ENCODE data around the gene IFT81. TPM values are rescaled to one million over a fixed set of nuclear protein-coding genes. Genes with fewer than 3 reads are reported as not detected.
"Not testable (repeated sequence)": the region's sequence is repeated elsewhere in the genome, so short reads cannot be mapped to it uniquely, and the experiment has no call there.

Gene IFT81
- total RNA-seq, 1 experiment from 2014 or later: 9.9 TPM

- Histone ChIP-seq H4K20me1 (ENCODE audit: insufficient read depth, low read depth, low read length) (no peaks in the 10 kb centered on the region), H3K4me3 (ENCODE audit: low read length) (no peak overlapping the region), H3K4me1 (ENCODE audit: low read length) (no peaks in the 10 kb centered on the region), H3K79me2 (ENCODE audit: low read length) (no peaks in the 10 kb centered on the region), H2AFZ (ENCODE audit: low read length) (no peak overlapping the region), H3K36me3 (ENCODE audit: insufficient read depth, low read length) (no peaks in the 10 kb centered on the region), H3K9me2 (replicated peaks; ENCODE audit: insufficient read depth, low read length) (no peaks in the 10 kb centered on the region), H3K27me3 (ENCODE audit: low read length) (no peaks in the 10 kb centered on the region), H3K4me2 (ENCODE audit: low read depth, low read length, poor library complexity, severe bottlenecking) (no peak overlapping the region), H3K9me3 (ENCODE audit: low read length) (no peaks in the 10 kb centered on the region), H3K9ac (ENCODE audit: low read length) (no peak overlapping the region), H3K27ac (ENCODE audit: low read length) (no peak overlapping the region)
- no peak for DNase-seq
These were observed 128.6 kb downstream of the IFT81 start for GRCh38 chr12:110252716-110253115.

- no peaks in the 10 kb centered on the region for H3K9me3 ChIP-seq (ENCODE audit: low read length)
- no peaks in the 10 kb centered on the region for H4K20me1 ChIP-seq (ENCODE audit: insufficient read depth, low read depth, low read length)
- no peaks in the 10 kb centered on the region for H3K27me3 ChIP-seq (ENCODE audit: low read length)
- no peak for DNase-seq
- H3K4me3 ChIP-seq (ENCODE audit: low read length): no peak overlapping the region
- H3K4me1 ChIP-seq (ENCODE audit: low read length): no peaks in the 10 kb centered on the region
- H3K36me3 ChIP-seq (ENCODE audit: insufficient read depth, low read length): no peaks in the 10 kb centered on the region
- H3K9me2 ChIP-seq (replicated peaks; ENCODE audit: insufficient read depth, low read length): no peaks in the 10 kb centered on the region
- no peak overlapping the region for H2AFZ ChIP-seq (ENCODE audit: low read length)
- no peak overlapping the region for H3K27ac ChIP-seq (ENCODE audit: low read length)
- no peak overlapping the region for H3K9ac ChIP-seq (ENCODE audit: low read length)
- no peak overlapping the region for H3K4me2 ChIP-seq (ENCODE audit: low read depth, low read length, poor library complexity, severe bottlenecking)
- H3K79me2 ChIP-seq (ENCODE audit: low read length): no peaks in the 10 kb centered on the region
These were observed 129.0 kb downstream of the IFT81 start for GRCh38 chr12:110253176-110253575.

- Histone ChIP-seq H3K4me3 (ENCODE audit: low read length) (no peak overlapping the region), H3K79me2 (ENCODE audit: low read length) (no peaks in the 10 kb centered on the region), H3K27ac (ENCODE audit: low read length) (no peak overlapping the region), H3K9me2 (replicated peaks; ENCODE audit: insufficient read depth, low read length) (no peaks in the 10 kb centered on the region), H4K20me1 (ENCODE audit: insufficient read depth, low read depth, low read length) (no peaks in the 10 kb centered on the region), H3K36me3 (ENCODE audit: insufficient read depth, low read length) (no peaks in the 10 kb centered on the region), H3K9me3 (ENCODE audit: low read length) (no peaks in the 10 kb centered on the region), H3K27me3 (ENCODE audit: low read length) (no peaks in the 10 kb centered on the region), H3K4me1 (ENCODE audit: low read length) (no peaks in the 10 kb centered on the region), H3K9ac (ENCODE audit: low read length) (no peak overlapping the region), H3K4me2 (ENCODE audit: low read depth, low read length, poor library complexity, severe bottlenecking) (no peak overlapping the region), H2AFZ (ENCODE audit: low read length) (no peak overlapping the region)
- no peak for DNase-seq
These were observed 130.9 kb downstream of the IFT81 start for GRCh38 chr12:110254971-110255540.

GRCh38 chr12:110255890-110256456 is 131.8 kb downstream of the IFT81 start:
- H4K20me1 ChIP-seq (ENCODE audit: insufficient read depth, low read depth, low read length); H3K27ac ChIP-seq (ENCODE audit: low read length); H3K79me2 ChIP-seq (ENCODE audit: low read length); H3K9me3 ChIP-seq (ENCODE audit: low read length); DNase-seq; H3K27me3 ChIP-seq (ENCODE audit: low read length); H3K4me2 ChIP-seq (ENCODE audit: low read depth, low read length, poor library complexity, severe bottlenecking); H3K4me1 ChIP-seq (ENCODE audit: low read length); H2AFZ ChIP-seq (ENCODE audit: low read length); H3K4me3 ChIP-seq (ENCODE audit: low read length); H3K36me3 ChIP-seq (ENCODE audit: insufficient read depth, low read length); H3K9ac ChIP-seq (ENCODE audit: low read length); H3K9me2 ChIP-seq (replicated peaks; ENCODE audit: insufficient read depth, low read length): not testable (repeated sequence)

GRCh38 chr12:110256780-110257431 is 132.7 kb downstream of the IFT81 start:
- H3K9me3 ChIP-seq (ENCODE audit: low read length): no peaks in the 10 kb centered on the region
- no peak overlapping the region for H2AFZ ChIP-seq (ENCODE audit: low read length)
- H4K20me1 ChIP-seq (ENCODE audit: insufficient read depth, low read depth, low read length): no peaks in the 10 kb centered on the region
- H3K27ac ChIP-seq (ENCODE audit: low read length): no peak overlapping the region
- no peaks in the 10 kb centered on the region for H3K79me2 ChIP-seq (ENCODE audit: low read length)
- no peak overlapping the region for H3K4me2 ChIP-seq (ENCODE audit: low read depth, low read length, poor library complexity, severe bottlenecking)
- no peaks in the 10 kb centered on the region for H3K9me2 ChIP-seq (replicated peaks; ENCODE audit: insufficient read depth, low read length)
- no peak overlapping the region for H3K4me3 ChIP-seq (ENCODE audit: low read length)
- no peak for DNase-seq
- no peaks in the 10 kb centered on the region for H3K4me1 ChIP-seq (ENCODE audit: low read length)
- H3K27me3 ChIP-seq (ENCODE audit: low read length): no peaks in the 10 kb centered on the region
- no peak overlapping the region for H3K9ac ChIP-seq (ENCODE audit: low read length)
- H3K36me3 ChIP-seq (ENCODE audit: insufficient read depth, low read length): no peaks in the 10 kb centered on the region

- H3K9me3 ChIP-seq (ENCODE audit: low read length): no peaks in the 10 kb centered on the region
- no peaks in the 10 kb centered on the region for H3K36me3 ChIP-seq (ENCODE audit: insufficient read depth, low read length)
- H3K79me2 ChIP-seq (ENCODE audit: low read length): no peaks in the 10 kb centered on the region
- no peak overlapping the region for H3K4me2 ChIP-seq (ENCODE audit: low read depth, low read length, poor library complexity, severe bottlenecking)
- H3K9me2 ChIP-seq (replicated peaks; ENCODE audit: insufficient read depth, low read length): no peaks in the 10 kb centered on the region
- no peak overlapping the region for H2AFZ ChIP-seq (ENCODE audit: low read length)
- no peak overlapping the region for H3K9ac ChIP-seq (ENCODE audit: low read length)
- H3K27ac ChIP-seq (ENCODE audit: low read length): no peak overlapping the region
- H3K4me3 ChIP-seq (ENCODE audit: low read length): no peak overlapping the region
- H3K27me3 ChIP-seq (ENCODE audit: low read length): no peaks in the 10 kb centered on the region
- DNase-seq: no peak
- no peaks in the 10 kb centered on the region for H4K20me1 ChIP-seq (ENCODE audit: insufficient read depth, low read depth, low read length)
- no peaks in the 10 kb centered on the region for H3K4me1 ChIP-seq (ENCODE audit: low read length)
These were observed 134.3 kb downstream of the IFT81 start for GRCh38 chr12:110258466-110258865.

GRCh38 chr12:110262442-110263388 is 138.6 kb downstream of the IFT81 start:
- no peak for DNase-seq
- H3K4me2 ChIP-seq (ENCODE audit: low read depth, low read length, poor library complexity, severe bottlenecking): no peak overlapping the region
- H4K20me1 ChIP-seq (ENCODE audit: insufficient read depth, low read depth, low read length): no peaks in the 10 kb centered on the region
- no peak overlapping the region for H2AFZ ChIP-seq (ENCODE audit: low read length)
- no peaks in the 10 kb centered on the region for H3K36me3 ChIP-seq (ENCODE audit: insufficient read depth, low read length)
- H3K27ac ChIP-seq (ENCODE audit: low read length): no peak overlapping the region
- no peaks in the 10 kb centered on the region for H3K27me3 ChIP-seq (ENCODE audit: low read length)
- H3K4me3 ChIP-seq (ENCODE audit: low read length): no peak overlapping the region
- H3K9ac ChIP-seq (ENCODE audit: low read length): no peak overlapping the region
- no peaks in the 10 kb centered on the region for H3K9me3 ChIP-seq (ENCODE audit: low read length)
- H3K4me1 ChIP-seq (ENCODE audit: low read length): no peaks in the 10 kb centered on the region
- no peaks in the 10 kb centered on the region for H3K79me2 ChIP-seq (ENCODE audit: low read length)
- no peaks in the 10 kb centered on the region for H3K9me2 ChIP-seq (replicated peaks; ENCODE audit: insufficient read depth, low read length)

GRCh38 chr12:110266381-110266960 is 142.3 kb downstream of the IFT81 start:
- Histone ChIP-seq H3K9ac (ENCODE audit: low read length) (no peak overlapping the region), H2AFZ (ENCODE audit: low read length) (no peak overlapping the region), H4K20me1 (ENCODE audit: insufficient read depth, low read depth, low read length) (no peaks in the 10 kb centered on the region), H3K4me2 (ENCODE audit: low read depth, low read length, poor library complexity, severe bottlenecking) (no peak overlapping the region), H3K4me1 (ENCODE audit: low read length) (no peaks in the 10 kb centered on the region), H3K9me3 (ENCODE audit: low read length) (no peaks in the 10 kb centered on the region), H3K79me2 (ENCODE audit: low read length) (no peaks in the 10 kb centered on the region), H3K4me3 (ENCODE audit: low read length) (no peak overlapping the region), H3K27me3 (ENCODE audit: low read length) (no peaks in the 10 kb centered on the region), H3K9me2 (replicated peaks; ENCODE audit: insufficient read depth, low read length) (no peaks in the 10 kb centered on the region), H3K36me3 (ENCODE audit: insufficient read depth, low read length) (no peaks in the 10 kb centered on the region), H3K27ac (ENCODE audit: low read length) (no peak overlapping the region)
- DNase-seq: no peak
